Choroid plexus epithelial cell (primary cell): ENCODE data around the gene LTBP1.

Source experiments
- DNase-seq: peaks from one replicate; pipeline ENCODE4 v3.0.0-alpha.2; 2010; ENCODE audit warnings: low read depth
- H3K4me3 ChIP-seq: 2 replicates; pipeline ENCODE4 v1.5.1; 2011; ENCODE audit warnings: low read depth, mild to moderate bottlenecking, control low read depth, low read length, moderate library complexity
- CTCF ChIP-seq: conservative IDR thresholded peaks from 2 replicates; pipeline ENCODE4 v1.5.1; 2011; ENCODE audit warnings: low read depth, mild to moderate bottlenecking, control low read depth, inconsistent platforms, low read length, moderate library complexity

LTBP1 gene

GRCh38 chr2:33321876-33322483, 375.2 kb downstream of the LTBP1 start:
- no peak overlapping the region for H3K4me3 ChIP-seq
- DNase-seq = peak; percentile 97
- no peak for TF ChIP-seq CTCF

GRCh38 chr2:33322612-33323011, 375.9 kb downstream of the LTBP1 start:
- TF ChIP-seq CTCF = no peak
- DNase-seq = no peak
- H3K4me3 ChIP-seq = no peak overlapping the region

GRCh38 chr2:33323957-33324356, 377.2 kb downstream of the LTBP1 start:
- no peak for TF ChIP-seq CTCF
- no peak overlapping the region for H3K4me3 ChIP-seq
- peak; percentile 14 for DNase-seq

GRCh38 chr2:33326100-33326499, 379.3 kb downstream of the LTBP1 start:
- no peak for DNase-seq
- no peak for TF ChIP-seq CTCF
- no peak overlapping the region for H3K4me3 ChIP-seq

GRCh38 chr2:33333433-33333832, 386.7 kb downstream of the LTBP1 start:
- H3K4me3 ChIP-seq = no peak overlapping the region
- DNase-seq = no peak
- no peak for TF ChIP-seq CTCF

- no peak overlapping the region for H3K4me3 ChIP-seq
- no peak for TF ChIP-seq CTCF
Measured at GRCh38 chr2:33334083-33334482, 387.3 kb downstream of the LTBP1 start.

GRCh38 chr2:33335516-33335915, 388.8 kb downstream of the LTBP1 start:
- DNase-seq = no peak
- TF ChIP-seq CTCF = no peak
- H3K4me3 ChIP-seq = no peak overlapping the region

More at GRCh38 chr2:33334083-33334482, 387.3 kb downstream of the LTBP1 start:
- DNase-seq = no peak
